PFSK-1 (cell line): ENCODE measurements around the gene KRTAP10-5.

Experiments used
- POLR2AphosphoS5 ChIP-seq: IDR thresholded peaks from 2 replicates; pipeline ENCODE4 v1.6.1; 2012; ENCODE audit warnings: low read depth, mild to moderate bottlenecking, control low read depth, low read length, moderate library complexity
- REST ChIP-seq, 2 experiments: IDR thresholded peaks; 2 replicates each; pipeline versions ENCODE4 v1.6.1 to v1.8.0; 2011 to 2012; ENCODE audit warnings: low read depth in 2 of 2, low read length in 2 of 2, control low read depth in 1 of 2, inconsistent platforms in 1 of 2, mild to moderate bottlenecking in 1 of 2, moderate library complexity in 1 of 2; ENCODE audit not compliant: insufficient read depth in 1 of 2

- TF ChIP-seq POLR2AphosphoS5 (no peak), REST (IDR thresholded peaks at IDR 0.05; ENCODE audit: insufficient read depth in 1 of 2, low read depth in 2 of 2, low read length in 2 of 2) (no peak)
These were observed 43.2 kb upstream of the KRTAP10-5 start for GRCh38 chr21:44623575-44623974.
